HG03103 (cell line): Measurements from ENCODE around the gene PRDM16.

Experiments
- ATAC-seq: cut with Tn5 transposase; IDR thresholded peaks from one replicate; pipeline ENCODE4 v1.9.1; 2021; ENCODE audit warnings: low read depth; ENCODE audit not compliant: unreplicated experiment

The PRDM16 gene

DNA sequence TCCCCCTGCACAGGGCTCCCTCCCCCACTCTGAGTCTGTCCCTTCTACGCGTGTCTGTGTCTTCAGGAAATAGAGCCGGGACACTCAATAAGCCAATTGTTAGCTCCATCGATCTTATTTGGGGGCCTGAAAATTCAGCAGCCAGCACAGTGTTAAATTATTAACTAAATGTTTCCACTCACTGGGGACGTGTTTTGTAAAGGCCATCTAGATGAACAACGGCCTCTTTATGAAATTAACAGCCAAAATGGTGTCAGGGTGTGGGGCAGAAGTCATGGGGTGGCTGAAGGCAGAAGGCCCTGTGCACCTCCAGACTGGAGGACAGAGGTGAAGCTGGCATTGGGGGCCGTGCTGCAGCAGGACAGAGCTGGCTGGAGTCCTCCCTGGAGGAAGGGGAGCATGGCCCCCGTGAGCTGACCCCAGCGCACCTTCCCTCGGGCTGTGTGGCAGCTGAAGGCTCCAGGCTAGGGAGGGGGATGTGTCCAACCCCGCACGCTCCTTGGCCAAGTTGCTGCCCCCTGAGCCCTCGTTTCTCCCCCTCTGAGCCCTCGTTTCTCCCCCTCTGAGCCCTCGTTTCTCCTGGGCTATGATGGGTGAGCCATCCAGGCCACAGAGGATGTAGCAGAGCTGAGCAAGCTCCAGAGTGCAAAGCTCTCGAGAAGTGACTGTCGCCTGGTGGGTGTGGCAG, 271.7 kb downstream of the PRDM16 start:
- no peak for ATAC-seq

DNA sequence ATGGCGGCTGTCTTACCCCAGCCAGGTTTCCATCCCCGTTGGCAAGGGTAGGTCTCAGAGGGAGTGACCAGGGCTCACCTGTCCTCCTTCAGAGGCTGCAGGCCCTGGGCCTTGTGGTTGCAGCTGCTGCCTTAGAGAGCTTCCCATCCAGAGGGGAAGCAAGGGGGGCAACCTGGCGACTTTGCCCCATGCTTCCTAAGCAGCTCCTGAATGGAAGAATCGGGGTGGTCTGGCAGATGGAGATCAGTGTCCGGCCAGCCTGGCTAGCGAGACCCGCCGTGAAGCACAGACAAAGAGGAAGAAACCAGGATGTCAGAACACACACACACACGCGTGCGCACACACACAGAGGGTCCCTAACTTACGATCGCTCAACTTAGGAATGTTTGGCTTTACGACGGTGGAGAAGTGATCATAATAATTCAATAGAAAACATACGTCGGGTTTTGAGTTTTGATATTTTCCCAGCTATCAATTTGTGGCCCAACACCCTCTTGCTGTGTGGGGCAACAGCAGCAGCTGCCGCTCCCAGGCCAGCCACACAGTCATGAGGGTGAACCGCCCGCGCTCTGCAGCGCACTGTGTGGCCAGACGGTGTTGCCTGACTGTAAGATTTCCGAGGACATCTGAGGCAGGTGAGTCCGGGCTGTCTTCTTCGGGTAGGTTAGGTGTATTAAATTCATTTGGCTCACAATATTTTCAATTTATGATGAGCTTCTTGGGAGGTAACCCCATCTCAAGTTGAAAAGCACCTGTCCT, 272.4 kb downstream of the PRDM16 start:
- no peak for ATAC-seq

DNA sequence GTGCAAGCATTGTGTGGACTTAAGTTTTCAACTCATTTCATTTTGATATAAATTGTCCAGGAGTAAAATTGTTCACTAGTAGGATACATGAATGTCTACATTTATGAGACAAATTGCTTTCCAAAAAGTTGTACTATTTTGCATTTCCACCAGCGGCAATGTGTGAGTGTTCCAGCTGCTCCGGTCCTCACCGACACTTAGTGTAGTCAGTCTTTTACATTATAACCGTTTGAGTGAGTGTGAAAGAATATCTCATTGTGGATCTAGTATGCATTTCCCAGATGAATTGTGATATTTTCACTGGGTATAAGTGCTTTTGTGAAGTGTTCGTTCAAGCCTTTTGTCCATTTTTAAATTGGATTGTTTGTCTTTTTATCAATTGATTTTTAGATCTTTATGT, 274.0 kb downstream of the PRDM16 start:
- ATAC-seq: no peak

DNA sequence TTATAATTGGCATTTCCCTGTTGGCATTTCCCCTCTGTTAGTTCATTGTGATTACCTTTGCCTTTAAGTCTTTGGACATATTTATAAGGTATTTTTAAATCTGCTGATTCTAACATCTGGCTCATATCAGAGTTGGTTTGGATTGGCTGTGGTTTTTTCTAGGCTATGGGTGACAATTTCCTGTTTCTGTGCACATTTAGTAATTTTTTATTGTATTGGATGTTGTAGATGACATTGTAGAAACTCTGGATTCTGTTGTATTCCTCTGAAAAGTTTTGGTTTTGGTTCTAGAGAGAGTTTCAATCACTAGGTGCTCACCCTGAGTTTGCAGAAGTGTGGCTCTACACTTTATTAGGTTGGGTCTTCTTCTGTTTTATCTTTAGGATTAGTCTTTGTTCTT, 275.4 kb downstream of the PRDM16 start:
- ATAC-seq: no peak

DNA sequence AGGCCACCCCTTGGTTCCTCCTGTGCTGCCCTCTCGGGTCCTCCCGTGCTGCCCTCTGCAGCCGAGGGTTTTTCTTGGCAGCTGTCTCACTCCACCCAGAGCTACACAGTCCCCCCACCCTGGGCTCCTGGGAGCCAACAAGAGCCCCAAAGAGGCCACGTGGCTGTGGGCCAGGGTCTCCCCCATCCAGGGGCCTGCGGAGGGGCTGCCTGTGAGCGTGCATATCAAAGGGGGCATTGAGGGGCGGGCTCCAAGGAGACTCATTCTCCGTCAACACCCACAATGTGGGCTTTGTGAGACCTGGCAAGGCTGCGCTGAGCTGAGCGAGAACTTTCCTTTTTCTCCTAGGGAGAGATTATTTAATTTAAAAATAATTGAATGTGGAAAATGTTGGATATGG, 276.8 kb downstream of the PRDM16 start:
- no peak for ATAC-seq

DNA sequence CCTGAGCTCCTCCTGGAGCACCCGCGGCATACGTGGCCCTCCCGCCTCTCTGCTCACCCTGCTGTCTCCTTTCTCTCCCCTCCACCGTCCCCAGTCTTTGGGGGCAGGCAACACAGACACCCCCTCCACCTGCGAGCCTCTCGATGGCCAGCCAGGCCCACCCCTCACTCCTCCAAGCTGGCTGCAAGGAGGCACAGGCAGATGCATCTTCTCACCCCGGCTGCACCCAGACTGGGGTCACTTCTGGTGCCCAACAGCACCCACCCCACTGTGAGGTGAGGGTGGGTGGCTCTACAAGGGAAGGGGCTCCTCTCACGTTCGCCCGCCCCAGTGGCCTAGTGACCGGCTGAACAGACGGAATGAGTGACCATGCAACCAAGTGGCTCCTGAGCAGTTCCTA, 277.5 kb downstream of the PRDM16 start:
- ATAC-seq: no peak

DNA sequence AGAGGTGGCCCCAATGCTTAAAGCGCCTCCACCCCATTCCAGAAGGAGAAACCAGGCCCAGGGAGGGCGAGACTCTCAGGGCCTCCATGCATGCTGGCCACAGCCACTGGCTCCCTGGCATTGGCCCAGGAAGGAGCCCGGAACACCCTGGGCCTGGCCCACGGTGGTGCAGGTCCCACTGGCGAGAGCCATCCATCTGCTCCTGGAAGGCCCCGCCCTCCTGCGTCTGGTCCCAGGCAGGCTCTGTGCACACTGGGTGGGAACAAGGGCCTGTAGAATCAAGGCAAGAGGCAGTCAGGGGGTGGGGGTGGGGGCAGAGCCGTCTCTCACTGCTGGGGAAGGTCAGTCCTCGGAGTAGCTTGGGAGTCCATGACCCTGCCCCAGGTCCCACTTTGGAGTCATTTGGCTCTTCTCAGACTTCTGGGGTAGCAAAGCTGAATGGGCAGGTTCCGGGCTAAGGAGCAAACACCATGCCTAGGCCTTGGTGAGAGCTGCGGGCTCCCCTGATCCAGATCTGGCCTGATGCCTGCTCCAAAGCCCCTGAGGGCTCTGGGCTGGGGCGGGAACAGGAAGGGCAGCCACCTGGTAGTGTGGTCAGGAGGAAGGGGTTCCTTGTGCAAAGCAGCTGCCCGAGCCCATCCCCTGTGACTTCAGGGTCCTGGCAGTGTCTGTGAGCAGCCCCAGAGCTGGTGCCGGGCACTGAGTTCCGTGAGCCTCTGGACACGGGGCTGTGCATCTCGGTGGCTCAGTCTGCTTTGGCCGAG, 278.4 kb downstream of the PRDM16 start:
- no peak for ATAC-seq

DNA sequence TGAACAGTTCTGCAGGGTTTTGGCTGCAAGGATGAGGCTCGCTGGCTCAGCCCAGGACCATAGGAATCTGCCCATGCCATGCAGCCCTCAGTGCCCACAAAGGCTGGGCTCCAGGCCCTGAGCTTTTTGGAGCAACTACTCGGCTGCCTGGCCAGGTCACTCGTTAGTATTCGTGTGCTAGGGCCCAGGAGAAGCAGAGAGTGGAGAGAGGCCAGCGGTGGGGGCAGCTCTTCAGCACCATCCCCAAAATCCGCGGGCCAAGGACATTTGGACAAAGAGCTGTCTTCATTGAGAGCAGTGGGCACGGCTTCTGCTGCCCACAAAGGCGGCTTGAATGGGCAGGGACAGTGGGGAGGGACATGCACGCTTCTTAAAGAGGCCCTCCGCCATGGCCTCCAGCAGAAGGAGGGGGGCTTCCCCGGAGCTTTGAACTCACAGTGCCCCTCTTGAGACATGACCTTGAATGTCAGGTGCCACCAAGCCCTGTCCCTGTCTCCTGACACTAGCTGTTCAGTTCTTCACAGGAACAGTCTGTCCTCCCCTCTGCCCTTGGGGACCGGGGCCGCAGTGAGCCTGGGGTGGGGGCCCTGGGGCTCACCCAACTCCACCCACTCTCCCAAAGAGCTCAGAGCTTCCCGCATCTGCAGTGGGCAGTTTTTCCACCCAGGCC, 279.3 kb downstream of the PRDM16 start:
- no peak for ATAC-seq

DNA sequence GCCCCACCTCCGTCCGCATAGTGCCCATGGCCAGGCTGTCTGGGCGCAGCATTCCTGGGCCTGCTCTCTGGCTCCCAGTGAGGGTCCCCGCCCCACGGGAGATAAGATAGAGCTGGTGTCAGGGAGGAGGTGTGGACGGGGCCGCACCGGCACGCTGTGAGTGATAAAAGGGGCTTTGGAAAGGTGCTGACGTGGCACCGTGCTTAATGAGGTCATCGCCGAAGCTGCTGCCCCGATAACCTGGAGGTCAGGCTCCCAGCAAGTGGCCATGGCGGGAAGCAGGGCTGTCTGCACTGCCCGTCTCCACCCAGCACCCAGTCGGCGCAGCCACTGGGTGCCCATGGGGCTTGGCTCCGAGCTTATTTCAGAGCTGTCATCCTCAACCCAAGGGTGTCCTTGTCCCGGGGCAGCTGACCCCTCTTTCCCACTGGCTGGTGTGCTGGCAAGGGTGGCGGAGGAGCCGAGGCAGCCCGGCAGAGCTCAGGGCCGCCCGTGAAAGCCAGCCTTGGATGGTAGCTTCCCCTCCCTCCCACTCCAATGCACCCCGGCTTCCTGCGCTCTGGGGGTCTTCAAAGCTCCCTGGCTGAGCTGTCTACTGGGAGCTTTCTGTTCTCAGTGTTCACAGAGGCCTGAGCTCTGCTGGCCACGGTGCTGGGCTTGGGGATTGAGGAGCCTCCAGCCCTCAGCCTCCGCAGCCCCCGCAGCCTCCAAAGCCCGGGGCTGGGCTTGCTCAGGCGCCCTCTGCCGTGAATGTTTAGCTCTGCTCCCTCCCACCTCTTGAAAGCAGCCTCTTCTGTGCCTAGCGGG, 280.4 kb downstream of the PRDM16 start:
- ATAC-seq: no peak

DNA sequence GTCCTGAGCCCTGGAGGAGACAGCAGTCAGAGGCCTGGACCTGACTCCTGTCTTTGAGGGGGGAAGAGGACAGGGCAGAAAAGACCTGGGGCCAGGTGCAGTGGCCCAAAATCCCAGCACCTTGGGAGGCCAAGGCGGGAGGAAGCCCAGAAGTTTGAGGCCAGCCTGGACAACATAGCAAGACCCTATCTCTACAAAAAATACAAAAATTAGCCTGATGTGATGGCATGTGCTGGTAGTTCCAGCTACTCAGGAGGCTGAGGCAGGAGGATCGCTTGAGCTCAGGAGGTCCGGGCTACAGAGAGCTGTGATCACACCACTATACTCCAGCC, 280.9 kb downstream of the PRDM16 start:
- ATAC-seq: no peak

DNA sequence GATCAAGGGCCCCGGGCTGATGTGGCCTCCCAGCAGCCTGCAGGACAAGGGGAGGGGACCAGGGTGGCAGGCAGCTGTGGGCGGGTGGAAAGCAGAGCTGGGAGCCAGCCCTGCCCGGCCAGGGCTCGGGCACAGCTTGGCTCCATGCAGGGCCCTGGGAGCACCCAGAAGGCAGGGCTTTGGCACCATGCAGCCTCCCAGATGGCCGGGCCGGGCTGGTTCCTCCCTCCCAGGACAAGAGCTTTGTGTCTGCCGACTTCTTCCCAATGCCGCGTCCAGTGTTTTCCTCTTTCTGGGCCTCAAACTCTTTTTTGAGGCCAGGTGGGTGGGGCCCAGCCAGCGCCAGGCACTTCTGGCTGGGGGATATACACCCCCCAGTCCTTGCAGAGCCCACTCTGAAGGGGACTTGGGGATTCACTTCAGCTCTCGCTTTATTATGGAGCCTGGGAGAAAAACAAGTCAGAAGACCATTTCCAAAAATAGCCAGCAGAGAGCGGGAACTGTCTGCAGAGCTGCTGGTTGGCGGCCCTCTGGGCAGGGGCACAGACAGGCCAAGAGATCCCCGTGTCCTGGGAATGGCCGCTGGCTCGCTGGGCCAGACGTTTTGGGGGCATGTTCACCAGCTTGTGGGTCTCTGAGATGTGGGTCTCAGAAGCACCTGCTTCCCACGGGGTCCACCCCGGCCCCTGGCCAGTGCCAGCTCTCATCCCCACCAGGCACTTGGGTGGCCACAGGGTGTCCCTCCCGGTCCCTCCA, 281.7 kb downstream of the PRDM16 start:
- ATAC-seq: no peak

DNA sequence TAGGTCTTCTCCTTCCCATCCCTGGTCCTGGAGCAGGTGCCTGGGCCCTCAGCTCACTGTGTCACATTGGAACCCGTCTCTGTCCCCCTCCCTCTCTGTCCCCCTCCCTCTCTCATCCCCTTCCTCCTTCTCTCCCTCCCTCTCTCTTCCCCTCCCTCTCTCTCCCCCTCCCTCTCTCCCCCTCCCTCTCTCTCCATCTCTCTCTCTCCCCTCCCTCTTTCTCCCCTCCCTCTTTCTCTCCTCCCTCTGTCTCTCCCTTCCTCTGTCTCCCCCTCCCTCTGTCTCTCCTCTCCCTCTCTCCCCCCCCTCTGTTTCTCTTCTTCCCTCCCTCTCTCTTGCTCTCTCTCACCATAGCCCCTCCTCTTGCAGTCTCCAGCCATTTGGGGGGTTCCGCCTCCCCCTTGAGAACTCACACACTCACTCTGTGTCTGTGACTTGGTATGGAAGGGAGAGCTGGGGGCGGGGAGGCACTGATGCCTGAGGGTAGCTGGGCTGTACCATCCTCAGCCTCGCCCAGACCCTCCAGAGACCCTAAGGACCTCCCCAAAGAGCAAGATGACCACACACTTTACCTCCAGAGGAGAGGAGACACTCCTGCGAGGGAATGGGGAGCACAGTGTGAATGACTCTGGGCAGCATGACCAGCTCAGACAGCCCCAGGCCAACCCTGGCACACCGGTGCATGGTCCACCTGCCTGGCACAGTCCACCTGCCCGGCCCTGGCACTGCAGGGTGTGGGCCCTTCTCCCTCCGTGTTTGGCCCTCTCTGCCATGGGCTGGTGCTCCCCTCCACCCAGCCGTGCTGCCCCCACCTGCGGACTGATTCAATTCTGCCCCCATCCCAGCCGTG, 282.7 kb downstream of the PRDM16 start:
- no peak for ATAC-seq

DNA sequence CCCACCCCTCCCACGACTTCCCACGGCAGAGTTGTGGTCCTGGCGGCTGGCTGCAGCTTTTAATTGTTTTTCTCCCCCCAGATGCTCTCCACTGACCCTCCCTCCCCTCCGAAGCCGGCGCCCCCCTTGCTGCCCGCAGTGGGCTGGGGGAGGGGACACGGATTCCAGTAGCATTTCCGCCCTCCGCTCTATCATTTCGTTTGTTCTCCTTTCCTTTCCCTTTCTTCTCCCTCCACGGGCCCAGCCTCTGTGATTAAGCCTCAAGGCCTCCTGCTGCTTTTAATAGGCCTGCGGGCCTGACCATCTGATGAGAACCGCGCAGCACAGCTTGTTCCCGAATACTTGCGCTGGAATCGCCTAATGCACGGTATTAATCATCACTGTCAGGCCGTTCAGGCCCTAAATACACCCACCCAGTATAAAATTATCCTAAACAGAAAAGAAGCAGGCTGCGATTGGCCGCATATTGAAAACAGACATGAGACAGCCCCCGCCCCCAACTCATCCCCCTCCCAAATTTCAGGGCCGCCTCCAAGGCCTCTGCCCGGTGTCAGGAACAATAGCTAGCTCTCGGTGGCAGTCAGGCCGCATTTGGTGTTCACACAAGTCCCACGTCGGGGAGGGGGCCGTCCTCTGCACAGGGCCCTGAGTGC, 283.4 kb downstream of the PRDM16 start:
- no peak for ATAC-seq

DNA sequence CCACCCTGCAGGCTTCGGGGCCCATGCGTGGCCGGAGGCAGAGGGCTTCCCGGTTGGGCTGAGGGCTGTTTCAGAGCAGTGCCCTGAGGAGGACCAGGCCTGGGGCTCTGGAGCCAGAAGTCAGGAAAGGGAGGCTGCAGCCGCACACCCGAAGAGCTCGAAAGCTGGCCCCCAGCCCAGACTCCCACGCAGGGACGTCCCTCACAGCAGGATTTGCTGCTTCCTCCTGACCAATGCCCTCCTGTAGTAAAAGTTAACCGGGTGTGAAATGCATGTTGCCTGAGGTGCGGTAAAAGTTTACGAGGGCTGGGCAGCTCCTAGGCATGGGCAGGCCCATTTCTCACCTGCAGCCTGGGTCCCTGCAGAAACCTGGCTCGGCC, 283.9 kb downstream of the PRDM16 start:
- ATAC-seq: no peak

DNA sequence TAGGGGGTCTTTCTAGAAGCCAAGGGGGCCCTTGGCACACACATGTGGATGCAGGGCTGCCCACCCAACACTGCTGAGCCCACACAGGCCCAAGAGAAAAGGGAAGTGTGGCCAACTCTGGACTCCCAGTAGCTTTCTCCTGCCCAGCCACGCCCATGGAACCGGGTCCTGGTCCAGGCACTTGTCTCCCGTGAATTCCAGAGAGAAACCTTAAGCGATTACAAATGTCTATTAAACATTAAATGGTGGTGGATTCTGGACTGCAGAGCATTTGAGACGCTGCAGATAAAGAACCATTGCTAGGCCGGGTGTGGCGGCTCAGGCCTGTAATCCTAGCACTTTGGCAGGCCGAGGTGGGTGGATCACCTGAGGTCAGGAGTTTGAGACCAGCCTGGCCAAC, 284.9 kb downstream of the PRDM16 start:
- no peak for ATAC-seq

DNA sequence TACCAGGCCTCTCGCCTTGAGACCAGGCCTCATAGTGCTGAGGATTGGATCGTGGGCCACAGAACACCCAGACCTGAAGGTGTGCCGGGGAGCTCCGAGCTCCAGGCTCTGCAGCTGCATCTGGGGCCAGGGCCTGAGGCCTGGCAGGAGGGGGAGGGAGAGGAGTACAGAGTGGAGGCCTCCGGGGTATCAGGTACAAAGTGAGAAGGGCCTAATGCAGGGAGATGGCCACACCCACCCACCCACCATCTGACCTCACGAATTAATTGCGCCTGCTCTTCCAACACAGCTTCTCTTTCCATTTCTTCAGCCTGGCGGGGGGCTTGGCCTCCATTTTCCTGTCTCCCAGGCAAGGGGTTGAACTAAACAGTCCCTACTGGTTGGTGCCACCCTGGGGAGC, 286.1 kb downstream of the PRDM16 start:
- ATAC-seq: no peak

DNA sequence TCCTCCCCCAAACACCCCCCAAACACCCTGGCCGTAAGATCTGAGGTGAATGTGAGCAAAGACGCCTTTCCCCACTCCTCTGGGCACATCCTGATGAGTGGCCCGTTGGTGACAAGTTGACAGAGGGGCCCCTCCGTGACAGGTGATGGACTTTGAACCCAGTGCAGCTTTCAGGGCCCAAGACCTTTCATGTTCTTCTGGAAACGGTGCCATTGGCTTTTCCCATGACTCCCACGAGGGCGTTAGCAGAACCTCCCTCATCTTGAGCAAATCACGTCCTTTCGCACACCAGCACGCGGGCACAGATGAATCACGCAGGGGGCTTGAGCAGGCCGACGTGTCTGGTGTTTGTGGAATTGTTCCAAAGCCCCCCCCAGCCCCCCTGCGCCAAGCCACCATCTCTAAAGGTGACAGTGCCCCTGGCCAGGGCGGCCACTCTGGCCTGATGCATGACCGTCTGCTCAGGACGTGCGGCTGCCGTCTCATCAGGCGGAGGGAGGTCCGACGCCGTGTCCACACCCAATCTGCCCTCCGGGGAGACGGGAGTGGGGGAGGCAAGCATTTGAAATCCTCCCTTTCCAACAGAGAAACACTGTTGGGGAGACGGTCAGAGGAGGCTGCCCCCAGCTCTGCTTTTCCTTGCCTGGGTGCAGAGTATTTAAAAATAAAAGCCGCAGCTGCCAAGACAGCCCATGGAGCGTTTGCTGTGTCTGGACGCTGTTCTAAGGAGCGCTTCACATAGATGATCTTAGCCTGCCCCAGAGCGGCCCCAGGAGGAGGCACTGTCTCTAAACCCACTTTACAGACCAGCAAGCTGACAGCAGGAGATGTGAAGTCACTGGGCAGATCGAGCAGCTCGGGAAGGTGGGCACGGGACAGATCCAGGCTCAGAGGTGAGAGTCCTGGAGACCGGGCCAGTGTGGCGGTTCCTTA, 287.2 kb downstream of the PRDM16 start:
- no peak for ATAC-seq
